GM12874 (cell line): ENCODE data around the gene THOC6.

ENCODE experiments used
- TF ChIP-seq, protein P1 (sequence below): IDR thresholded peaks from 2 replicates; pipeline ENCODE4 v1.5.1; 2011; ENCODE audit warnings: low read depth, mild to moderate bottlenecking, control low read depth, low read length, moderate library complexity; ENCODE audit not compliant: insufficient read depth

Gene THOC6

DNA sequence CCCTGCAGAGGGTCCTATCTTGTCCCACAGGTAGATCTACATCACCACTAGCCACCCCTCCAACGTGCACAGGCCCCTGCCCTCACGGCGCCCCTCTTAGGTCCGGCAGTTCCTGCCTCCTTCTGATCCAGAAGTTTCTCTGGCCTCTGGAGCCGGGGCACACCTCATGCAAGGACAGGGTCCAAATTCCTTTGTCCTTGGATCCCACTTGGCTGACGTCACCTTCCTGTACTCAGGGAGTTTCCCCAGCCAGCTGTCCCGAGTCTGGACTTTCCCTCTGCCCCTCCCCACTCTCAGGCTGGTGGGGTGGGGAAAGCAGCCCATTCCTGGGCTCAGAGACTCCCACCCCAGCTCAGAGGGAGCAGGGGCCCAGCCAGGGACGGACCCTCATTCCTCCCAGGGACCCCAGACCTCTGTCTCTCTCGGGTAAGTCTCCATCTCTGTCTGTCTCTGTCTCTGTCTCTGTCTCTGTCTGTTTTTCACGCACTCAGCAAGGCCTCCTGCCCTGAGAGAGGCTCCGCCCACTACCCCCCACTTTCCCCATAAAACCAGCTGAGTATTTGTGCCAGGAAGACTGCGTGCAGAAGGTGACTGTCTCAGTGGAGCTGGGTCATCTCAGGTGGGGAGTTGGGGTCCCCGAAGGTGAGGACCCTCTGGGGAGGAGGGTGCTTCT, 41.4 kb downstream of the THOC6 start, which contains the start of gene IL32:
Gene IL32 (plus strand): TSS at position 572 of the 673 bp plus-strand sequence. CDS start 172 bp downstream, outside the sequence.
- TF ChIP-seq, protein P1, sequence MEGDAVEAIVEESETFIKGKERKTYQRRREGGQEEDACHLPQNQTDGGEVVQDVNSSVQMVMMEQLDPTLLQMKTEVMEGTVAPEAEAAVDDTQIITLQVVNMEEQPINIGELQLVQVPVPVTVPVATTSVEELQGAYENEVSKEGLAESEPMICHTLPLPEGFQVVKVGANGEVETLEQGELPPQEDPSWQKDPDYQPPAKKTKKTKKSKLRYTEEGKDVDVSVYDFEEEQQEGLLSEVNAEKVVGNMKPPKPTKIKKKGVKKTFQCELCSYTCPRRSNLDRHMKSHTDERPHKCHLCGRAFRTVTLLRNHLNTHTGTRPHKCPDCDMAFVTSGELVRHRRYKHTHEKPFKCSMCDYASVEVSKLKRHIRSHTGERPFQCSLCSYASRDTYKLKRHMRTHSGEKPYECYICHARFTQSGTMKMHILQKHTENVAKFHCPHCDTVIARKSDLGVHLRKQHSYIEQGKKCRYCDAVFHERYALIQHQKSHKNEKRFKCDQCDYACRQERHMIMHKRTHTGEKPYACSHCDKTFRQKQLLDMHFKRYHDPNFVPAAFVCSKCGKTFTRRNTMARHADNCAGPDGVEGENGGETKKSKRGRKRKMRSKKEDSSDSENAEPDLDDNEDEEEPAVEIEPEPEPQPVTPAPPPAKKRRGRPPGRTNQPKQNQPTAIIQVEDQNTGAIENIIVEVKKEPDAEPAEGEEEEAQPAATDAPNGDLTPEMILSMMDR, result no peak

DNA sequence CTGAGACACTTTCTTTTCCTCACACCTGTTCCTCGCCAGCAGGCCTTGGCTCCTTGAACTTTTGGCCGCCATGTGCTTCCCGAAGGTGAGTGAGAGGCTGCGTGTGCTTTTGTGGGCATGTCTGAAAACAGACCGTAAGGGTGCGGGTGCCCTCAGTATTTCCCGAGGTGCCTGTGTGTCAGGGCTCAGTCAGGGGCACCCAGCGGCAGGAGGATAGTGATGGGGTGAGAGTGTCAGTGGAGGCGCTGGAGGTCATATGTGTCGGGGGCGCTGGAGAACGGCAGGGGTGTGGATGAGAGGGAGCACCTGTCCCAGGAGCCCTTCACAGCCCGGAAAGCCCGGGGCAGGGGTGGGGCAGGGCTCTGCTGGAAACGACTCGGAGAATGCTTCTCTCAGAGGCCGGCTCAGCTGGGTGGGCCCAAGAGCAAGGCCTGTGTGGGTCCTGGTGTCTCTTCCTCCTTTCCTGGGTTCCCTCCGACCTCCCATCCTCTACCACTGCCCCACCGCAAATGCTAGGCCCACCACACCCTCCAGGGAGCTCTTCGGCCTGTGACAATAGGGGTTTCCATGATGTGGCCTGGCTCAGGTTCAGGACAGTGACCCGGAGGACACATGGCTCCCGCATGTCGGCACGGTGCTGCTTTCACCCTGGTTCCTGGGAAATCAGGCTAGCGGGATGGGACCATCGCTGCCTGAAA, 42.1 kb downstream of the THOC6 start:
- TF ChIP-seq, protein P1, result no peak

DNA sequence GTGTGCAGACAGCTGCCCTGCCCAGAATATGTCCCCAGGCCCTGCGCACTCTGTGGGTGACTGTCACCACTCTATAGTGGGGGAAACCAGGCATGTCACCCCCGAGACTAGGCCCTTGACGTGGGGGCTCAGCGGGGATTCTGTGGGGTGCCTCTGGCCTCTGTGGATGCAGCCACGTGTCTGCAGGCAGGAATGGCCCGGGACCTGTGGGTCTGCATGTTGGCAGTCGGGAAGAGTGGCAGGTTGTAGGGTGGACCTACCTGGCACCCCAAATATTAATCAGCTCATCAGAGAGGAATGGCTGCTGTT, 42.6 kb downstream of the THOC6 start:
- TF ChIP-seq, protein P1, result no peak

DNA sequence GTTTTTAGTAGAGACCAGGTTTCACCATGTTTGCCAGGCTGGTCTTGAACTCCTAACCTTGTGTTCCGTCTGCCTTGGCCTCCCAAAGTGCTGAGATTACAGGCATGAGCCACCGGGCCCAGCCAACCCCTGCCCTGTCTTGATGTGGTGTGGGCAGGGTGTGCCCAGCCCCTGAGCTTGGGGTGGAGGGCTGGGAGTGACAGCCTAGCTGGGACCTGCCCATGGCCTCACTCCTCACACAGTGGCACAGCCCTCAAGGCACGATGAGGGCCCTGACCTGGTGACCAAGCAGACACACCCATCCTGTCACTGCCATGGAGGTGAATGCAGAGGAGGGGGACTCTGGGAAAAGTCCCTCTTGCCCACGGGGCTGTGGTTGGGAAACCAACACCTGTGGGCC, 44.7 kb downstream of the THOC6 start:
- TF ChIP-seq, protein P1, result no peak

DNA sequence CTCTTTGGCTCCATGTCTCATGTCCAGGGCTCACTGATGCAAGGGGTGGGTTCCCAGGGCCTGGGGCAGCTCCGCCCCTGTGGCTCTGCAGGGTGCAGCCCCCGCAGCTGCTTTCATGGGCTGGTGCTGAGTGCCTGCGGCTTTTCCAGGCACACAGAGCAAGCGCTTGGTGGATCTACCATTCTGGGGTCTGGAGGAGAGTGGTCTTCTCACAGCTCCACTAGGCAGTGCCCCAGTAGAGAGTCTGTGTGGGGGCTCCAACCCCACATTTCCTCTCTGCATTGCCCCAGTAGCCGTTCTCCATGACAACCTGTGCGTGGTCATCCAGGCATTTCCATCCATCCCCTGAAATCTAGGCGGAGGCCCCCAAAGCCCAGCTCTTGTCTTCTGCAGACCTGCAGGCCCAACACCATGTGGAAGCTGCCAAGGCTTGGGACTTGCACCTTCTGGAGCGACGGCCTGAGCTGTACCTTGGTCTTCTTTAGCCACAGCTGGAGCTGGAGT, 46.8 kb downstream of the THOC6 start:
- TF ChIP-seq, protein P1, result no peak

DNA sequence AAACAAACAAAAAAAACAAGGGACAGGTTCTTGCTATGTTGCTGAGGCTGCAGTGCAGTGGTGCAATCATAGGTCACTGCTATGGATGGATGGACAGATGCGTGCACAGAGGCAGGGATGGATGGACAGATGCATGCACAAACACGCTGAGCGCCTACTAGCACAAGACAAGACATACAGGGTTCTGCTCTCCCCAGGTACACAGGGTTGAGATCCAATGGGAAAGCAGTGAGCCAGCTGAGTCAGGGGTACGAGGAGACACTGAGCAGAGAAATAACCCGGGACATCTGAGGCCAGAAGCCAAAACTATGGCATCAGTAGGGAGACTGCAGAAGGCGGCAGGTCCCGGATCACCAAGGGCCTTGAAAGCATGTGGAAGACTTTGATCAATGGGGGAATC, 47.8 kb downstream of the THOC6 start:
- TF ChIP-seq, protein P1, result no peak

DNA sequence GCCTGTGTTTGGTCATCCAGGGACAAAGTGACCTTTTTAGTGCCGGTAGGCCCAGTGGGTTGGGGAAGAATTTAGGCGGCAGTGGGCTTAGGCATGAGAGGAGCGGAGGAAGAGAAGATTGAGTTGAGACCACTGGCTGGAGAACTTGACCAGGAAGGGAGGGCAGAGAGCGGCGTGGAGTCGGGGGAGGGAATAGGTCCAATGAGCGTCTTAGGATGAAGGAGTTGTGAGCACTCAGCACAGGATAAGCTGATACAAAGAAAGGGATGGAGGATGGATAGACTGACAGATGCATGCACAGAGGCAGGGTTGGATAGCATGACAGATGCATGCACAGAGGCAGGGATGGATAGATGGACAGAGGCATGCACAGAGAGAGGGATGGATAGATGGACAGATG, 49.6 kb downstream of the THOC6 start:
- TF ChIP-seq, protein P1, result no peak
